Stimulated activated CD8-positive, alpha-beta memory T cell treated with anti-CD3 and anti-CD28 coated beads, Interleukin-4, amount 100 ng/mL, for 48 hours (primary cell): ENCODE results near the gene CAB39.

Experiments
- DNase-seq: peaks from one replicate; pipeline ENCODE4 v3.0.0-alpha.2; 2020

The CAB39 gene

DNA sequence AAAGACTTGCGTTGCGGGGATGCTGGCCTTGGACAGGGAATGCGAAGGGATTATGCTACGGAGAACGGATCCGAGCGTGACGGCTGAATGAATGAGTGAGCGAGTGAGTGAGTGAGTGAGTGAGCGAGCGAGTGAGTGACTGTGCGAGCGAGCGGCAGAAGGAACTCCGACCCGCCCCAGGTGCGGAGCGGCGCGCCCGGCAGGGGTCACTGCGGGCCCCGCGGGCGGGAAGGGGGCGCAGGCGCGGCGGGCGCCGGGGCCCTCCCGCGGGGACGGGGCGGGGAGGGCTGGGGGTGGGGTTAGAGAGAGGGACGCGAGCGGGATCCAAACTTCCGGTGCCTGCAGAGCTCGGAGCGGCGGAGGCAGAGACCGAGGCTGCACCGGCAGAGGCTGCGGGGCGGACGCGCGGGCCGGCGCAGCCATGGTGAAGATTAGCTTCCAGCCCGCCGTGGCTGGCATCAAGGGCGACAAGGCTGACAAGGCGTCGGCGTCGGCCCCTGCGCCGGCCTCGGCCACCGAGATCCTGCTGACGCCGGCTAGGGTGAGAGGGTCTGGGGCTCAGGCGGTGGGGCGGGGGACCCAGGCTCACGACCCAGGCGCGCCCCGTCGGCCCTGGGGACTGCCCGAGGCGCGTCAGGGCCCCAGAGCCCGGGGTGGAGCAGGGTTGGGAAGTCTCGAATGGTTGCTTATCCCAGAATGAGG, 152.1 kb downstream of the CAB39 start, which contains the start of gene ITM2C:
Gene ITM2C (plus strand): TSS at position 338 of the 702 bp plus-strand sequence. CDS start 84 bp downstream, at position 422.
- peak; percentile 78 for DNase-seq

DNA sequence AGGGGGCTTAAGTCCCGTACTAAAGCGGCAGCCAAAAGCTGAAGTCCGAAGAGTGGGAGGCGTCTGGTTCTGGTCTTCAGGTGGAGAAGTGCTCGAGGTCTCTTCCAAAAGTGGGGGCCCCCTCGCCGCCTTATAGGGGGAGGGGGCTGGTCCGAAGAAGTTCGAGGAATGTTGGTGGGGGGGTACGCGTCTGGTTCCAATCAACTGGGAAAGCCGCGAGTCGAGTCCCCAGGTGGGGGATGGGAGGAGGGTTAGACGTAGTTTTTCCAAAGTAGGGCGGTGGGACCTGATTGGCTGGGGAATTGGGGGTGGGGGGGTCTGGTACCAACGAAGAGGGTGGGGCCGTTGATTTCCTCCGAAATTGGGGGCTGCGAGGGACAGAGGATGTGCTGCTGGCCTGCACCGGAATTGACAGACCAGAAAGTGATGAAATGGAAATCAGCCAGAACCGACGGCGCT, 152.7 kb downstream of the CAB39 start:
- DNase-seq = peak; percentile 34

DNA sequence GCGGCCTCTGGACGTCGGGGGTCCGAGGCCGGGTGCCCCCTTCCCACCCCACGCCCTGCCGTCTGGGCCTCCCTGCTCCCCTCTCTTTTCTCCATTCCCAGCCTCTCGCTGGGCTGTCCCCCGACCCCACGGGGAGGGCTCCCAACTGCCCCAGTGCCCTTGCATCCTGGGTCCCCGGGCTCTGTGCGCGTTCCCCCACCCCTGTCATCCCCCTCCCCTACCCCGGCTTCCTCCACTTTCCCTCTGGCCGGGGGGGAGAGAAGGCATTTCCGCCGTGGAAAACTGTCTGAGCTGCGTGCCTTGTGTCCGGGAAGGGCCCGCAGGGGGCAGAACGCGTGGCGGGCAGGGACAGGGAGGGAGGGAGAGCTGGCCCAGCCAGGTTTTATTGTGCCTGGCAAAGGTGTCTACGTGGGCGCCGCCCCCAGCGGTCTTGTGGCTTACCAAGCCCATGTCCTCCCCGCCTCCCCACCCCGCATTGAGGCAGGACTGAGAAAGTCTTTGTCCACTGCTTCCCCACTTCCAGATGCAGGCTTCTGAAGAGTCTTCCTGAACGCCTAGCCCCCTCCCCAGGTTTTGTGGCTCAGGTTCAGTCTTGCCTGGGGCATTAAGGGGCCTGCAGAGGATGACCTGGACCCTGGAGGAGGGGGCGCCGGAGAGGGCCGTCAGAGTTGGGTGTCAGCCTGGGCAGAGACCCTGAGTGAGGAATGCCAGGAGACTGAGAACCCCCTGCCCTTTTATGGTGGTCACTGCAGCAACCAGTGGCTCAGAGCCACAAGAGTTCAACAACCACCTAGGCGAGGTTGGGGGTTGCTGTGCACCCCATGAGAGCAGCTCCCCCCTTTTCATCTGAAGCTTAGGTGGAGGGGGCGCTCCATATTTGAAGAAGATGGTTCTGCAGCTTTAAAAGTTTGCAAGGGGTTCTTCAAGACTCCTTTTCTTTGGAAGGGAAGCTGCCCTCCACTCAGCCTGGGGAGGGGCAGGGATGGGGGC, 153.4 kb downstream of the CAB39 start:
- peak; percentile 56 for DNase-seq

DNA sequence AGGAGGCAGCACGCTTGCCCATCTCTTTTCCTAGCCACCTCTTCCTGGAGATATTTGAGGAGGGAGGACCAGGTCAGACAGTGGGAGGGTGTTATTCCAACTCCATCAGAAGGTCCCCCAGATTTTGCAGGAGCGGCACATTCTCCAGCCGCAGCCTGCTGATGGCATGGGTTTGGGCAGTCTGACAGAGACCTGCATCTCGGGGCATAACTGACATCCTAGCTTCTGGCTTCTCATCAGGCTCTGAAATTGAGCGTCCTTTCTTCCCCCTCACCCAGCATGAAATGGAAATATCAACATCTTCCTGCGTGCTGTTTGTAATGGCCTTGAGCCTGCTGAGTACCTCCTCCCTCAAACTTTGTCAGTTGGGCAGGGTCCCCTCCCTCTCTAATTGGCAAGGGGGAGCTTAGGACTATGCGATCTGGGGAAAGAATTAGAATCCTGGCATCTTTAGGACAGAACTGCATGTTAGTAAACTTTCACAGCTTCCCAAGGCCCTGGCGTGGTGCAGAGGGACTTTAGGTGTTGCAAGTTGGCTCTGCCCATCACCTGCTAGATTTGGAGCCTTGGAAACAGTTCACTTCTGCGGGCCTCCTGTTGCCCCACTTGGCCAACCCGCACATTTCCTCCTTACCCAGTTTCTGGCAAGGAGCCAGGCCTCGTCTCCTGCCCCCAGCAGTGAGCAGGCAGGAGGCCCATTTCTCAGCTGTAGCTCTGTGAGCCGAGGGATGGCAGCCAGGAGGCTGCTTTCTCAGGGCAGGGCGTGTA, 154.3 kb downstream of the CAB39 start:
- peak; percentile 69 for DNase-seq

DNA sequence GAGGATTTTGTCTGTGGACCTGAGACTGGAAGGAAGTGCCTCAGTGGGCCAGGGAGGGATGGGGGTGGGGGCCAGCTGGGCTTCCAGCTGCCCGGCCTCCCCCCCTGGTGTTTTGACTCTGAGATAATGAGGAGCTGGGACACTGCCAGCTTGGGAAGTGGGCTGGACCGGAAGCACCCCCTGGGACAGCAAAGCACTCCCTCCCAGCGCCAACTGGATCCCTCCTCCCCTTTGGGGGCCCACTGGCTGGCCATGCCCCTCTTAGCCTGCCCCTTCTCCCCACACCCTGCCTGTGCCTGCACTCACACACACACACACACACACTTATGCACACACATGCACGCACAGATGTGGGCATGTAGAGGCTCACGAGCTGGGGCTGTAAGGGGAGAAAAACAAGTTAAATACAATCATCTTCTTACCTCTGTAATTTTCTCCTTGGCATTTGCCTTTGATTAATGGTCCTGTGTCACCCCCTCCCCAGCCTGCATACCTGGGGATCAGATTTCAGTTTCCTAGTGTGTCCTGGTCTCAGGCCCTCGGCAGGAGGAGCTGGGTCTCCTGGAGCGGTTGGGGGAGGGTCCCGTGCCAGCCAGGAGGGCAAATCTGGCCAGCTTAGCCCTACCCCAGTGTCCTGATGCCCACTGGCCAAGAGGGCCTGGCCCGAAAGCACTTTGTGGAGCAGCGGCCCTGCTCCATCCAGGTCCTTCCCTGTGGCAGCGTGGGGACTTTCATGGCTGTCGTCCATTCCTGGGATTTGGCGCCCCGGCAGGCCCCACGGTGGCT, 155.7 kb downstream of the CAB39 start:
- peak; percentile 19 for DNase-seq

DNA sequence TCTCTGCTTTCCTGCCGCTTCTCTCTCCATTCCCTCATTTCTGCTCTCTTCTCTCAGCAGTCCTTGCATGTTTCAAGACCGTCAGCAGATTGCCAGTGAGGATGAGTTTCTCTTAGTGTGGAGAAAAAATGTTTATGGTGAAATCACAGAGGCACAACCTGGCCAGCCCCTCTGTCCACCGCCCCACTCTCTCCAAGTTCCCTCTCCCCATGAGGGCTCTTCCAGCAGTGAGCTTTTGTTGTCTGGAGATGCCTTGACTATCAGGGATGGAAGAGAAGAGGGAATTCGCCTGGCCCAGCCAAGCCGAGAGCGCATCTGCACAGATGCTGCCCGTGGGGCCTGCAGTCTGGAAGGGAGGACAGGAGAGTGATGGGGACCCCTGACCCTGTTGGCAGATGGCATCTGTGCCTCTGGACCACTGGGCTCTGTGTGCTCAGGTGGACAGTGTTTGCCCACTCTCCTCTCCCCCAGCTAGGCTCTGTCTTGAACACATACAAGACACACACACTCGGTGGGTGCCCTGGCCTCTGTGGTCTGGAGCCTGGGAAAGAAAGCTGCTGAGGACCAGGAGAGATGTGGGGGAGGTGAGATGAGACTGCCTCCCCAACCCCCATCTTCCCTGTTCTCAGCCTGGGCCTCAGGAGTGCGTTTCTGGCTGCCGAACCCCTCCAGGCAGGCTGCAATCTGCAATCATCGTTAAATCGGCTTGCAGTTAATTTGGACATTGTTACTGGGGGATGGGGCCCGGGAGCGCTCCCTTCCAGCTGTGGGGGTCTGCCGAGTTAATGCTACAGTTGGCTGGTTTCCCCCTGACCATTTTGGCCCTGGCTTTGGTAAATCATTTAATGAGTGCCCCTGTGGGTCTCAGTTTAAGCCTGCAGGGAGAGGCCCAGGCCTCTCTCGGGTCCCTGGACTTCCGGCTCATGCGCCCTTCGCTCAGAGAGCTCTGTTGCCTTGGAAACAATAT, 156.6 kb downstream of the CAB39 start:
- DNase-seq = peak; percentile 20

DNA sequence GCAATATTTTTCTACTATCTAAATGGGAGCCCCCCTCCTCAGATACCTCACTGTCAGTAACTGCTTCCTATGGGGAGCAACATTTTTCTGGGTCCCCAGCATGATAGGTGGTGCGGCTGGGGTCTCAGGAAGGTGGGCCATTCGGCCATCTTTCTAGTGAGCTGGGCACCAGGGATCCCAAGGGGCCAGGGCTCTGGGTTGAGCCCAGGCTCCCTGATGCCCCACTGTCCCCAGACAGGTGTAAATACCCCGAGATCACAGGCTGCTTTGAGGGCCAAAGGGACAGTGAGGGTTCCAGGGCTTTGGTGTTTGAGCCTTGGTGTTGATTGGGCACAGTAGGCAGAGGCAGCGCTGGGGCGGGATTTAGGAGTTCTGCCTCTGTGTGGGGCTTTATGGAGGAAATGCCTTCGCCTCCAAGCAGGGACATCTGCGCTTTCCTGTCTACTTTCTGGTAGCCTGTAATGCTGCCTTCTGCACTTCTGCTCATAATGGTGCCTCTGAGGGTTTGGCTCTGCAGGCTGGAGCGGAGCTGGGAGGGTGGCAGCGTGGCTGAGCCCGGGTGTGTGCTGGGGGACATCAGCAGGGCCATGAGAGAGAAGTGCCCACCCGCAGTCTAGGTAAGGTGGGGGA, 157.4 kb downstream of the CAB39 start:
- peak; percentile 22 for DNase-seq
